GM18858 (cell line): ENCODE measurements around the gene ANKMY2.
A peak's percentile ranks its signal among the peaks of the same experiment; 100 is the strongest.
"Not testable (repeated sequence)": the region's sequence is repeated elsewhere in the genome, so short reads cannot be mapped to it uniquely, and the experiment has no call there.

Source experiments
- ATAC-seq: cut with Tn5 transposase; IDR thresholded peaks from one replicate; pipeline ENCODE4 v1.9.1; 2021; ENCODE audit not compliant: unreplicated experiment

ANKMY2 gene

DNA sequence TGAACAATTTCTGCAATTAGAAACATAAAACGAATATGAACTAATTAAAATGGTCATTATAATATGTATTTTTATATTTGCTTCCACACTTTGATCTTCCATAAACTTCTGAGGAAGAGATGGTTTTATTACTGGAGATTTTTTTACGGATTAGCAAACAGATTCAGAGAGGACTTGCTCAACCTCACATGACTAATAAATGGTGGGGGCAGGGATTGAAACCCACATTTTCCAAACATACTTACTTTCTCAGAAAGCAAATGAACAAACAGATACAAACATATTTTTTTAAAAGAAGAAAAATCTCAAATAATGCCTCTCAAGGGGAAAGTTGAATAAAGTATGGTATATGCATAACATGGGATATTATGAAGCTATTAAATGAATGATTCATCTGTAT lies 18.3 kb downstream of the ANKMY2 start:
- no peak for ATAC-seq

DNA sequence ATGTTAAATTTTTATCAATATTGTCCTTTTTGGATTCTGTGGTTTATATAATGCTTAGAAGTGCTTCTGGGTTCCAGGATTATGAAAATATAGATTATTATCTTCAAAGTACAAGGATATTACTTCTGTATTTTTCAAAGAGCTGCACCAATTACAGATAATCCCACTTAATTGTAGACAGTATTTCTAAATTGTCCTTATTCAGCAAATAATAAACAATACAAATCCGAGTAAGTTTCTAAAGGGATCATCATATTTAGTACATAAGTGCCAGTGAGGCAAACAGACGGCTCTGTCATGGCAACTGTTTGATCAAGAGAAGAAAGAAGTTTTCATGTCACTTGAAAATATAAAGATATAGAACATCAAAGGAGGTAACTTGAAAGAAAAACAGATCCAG lies 19.2 kb downstream of the ANKMY2 start:
- no peak for ATAC-seq

GRCh38 chr7:16619979-16620408 lies 25.6 kb downstream of the ANKMY2 start:
- ATAC-seq, result peak; percentile 93

DNA sequence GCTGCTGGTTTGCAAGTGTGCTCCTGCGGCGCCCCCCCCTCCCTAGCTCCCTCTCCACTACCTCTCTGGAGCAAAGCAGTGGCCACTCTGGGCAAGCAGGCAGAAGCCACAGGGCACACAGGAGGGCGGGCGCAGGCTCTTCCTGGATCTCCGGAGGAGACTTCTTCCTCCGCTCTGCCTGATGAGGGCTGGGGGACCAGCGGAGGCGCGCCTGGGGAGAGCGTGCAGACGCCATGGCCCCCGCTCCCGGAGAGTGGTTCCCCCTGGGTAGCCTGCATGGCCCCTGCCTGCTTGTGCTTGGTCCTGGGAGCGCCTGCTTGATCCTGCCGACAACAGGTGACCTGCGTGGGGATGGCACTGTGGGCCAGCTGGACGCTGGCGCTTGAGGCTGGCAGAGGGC lies 29.0 kb downstream of the ANKMY2 start:
- ATAC-seq, result no peak

- no peak for ATAC-seq
These were observed 29.4 kb downstream of the ANKMY2 start for GRCh38 chr7:16616122-16616521.

GRCh38 chr7:16615228-16615627 lies 30.3 kb downstream of the ANKMY2 start:
- ATAC-seq, result no peak

DNA sequence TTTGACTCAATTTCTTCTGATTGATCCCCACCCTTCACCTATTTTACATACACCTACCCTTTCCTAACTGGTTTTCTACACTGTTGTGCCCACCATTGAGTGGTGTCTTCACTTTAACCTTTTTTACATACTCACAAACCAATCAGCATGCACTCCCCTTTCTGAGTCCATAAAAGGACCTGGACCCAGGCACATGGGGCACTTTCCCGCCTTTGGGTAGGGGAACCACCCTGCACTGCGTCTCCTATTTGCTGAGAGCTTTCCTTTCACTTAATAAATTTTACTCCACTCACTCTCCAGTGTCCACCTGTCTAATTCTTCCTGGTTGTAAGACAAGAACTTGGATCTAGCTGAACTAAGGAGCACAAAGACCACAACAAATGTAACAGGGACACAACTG lies 33.8 kb downstream of the ANKMY2 start:
- no peak for ATAC-seq

DNA sequence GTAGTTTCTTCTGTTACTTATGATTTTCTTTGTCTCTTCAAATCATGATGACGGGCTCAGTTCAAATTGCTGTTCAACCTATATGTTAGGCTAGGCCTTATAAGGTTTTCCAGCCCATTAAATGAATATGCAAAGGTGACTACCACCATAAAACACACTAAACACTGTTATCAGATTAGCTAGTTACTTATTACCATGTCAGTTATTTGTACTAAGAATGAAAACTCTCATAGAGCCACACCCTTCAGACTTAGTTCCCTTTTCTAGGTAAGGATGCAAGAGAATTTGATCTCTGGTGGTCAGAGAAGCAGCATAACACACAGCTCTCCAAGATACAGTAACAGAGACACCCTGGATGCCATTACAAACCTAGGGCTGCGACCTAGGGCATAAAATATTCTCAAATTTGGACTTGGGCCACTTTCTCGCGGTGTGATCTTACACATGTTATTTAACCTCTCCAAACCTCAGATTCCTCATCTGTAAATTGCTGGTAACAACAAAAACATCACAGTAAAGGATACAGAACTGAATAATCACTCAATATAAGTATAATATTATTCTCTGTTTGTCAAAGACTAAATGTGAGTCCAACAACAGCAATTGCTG lies 35.6 kb downstream of the ANKMY2 start:
- peak; percentile 74 for ATAC-seq

DNA sequence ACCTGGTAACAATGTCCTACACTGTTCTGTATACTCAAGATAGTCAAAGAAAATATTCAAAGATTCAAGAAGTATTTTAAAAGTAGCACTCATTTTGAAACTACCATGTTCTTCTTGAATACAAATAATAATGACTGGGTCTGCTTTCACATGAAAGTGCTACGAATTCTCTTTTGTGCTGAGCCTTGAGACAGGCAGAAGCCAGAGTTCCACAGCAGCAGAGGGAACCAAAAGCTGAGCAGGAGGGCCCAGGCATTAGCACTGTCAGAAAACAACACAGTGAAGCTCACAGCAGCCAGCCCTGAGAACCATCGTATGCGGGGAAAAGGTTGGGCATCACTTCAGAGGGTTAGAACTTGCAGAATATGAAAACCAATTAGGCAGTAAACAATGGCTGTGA lies 38.9 kb downstream of the ANKMY2 start:
- ATAC-seq, result no peak

DNA sequence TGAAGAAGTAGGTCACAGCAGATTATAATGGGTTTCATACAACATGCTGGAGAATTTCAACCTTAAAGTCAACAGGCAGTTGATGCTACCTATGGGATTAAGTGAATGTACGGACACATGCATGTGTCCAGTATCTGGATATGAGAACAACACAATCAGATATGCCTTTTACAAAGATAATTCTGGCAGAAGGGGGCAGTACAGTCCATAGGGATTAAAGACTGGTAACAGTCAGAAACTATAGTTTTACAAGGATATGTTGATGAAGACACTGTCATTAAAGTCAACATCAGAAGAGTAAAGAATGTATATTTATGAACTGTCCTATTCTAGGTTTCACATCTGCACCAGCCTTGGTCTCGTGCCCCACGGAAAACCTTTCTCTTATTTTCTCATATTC lies 41.5 kb downstream of the ANKMY2 start:
- ATAC-seq, result no peak

DNA sequence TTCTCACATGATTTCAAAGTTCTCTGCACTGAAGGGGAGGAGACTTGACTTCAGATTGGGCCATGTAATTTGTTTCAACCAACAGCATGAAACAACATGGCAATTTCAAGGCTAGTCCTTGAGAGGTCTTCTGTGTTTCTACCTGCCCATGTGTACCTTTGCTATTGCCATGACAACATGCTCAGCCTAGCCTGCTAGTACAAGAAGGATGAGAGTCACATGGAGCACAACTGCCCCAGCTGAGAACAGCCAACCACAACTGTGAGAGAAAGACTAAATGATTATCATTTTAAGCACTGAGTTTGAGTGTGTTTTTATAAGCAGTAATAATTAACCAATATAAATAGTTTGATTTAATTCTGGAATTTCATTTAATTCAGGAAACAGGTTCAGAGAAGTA lies 41.9 kb downstream of the ANKMY2 start:
- no peak for ATAC-seq

GRCh38 chr7:16599860-16600259 lies 45.7 kb downstream of the ANKMY2 start:
- no peak for ATAC-seq

GRCh38 chr7:16598015-16598414 lies 47.5 kb downstream of the ANKMY2 start:
- no peak for ATAC-seq

- not testable (repeated sequence) for ATAC-seq
These were observed 50.0 kb downstream of the ANKMY2 start for GRCh38 chr7:16595596-16595995.

DNA sequence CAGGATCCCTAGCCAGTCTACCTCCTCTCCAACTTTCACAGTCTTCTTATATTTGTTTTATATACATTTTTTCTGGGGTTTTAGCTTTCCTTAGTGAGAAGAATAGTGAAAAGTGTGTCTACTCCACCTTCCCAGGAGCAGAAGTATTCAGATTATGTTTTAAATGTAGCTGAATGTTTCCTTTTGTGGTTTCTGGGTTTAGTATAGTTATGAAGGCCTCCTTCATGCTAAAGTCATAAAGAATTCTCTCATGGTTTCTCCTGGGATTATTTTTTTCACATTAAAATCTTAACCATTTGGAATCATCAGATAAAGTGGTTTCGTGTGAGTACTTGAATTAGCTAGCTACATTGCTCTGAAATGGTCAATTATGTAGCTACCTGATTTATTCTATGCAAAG lies 50.9 kb downstream of the ANKMY2 start:
- no peak for ATAC-seq

DNA sequence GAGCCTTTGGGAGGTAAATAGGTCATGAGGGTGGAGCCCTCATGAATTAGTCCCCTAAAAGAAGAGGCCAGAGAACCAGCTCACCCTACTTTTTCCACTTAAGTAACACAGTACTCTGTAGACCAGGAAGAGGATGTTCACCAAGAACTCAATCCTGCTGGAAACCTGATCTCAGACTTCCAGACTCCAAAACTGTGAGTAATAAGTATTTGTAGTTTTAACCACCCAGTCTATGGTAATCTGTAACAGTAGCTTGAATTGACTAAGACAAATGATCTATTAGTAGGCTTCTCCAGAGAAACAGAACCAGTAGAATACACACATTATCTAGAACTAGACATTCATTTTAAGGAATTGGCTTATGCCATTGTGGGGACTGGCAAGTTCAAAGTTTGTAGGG lies 51.5 kb downstream of the ANKMY2 start:
- ATAC-seq, result no peak

GRCh38 chr7:16592395-16592794 lies 53.2 kb downstream of the ANKMY2 start:
- no peak for ATAC-seq

- ATAC-seq, result no peak
These were observed 55.1 kb downstream of the ANKMY2 start for GRCh38 chr7:16590424-16590823.

DNA sequence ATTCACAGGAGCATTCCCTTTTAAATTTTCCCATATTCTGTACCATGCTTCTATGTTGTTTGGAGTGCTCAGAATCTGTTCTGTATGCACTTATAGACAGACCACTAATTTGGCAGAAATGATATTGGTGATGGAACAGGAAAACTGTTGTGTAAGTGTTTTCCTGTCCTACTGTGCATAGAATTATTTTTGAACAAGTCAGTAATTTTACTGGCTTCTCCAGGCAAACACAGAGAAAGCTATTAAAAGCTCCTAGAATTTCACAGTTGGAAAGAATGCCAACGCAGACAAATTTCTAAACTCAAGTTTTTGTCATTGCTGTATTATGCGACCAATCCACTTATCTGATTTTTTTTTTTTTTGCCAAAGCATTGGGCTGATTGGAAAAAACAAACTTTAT lies 55.7 kb downstream of the ANKMY2 start:
- ATAC-seq, result no peak

DNA sequence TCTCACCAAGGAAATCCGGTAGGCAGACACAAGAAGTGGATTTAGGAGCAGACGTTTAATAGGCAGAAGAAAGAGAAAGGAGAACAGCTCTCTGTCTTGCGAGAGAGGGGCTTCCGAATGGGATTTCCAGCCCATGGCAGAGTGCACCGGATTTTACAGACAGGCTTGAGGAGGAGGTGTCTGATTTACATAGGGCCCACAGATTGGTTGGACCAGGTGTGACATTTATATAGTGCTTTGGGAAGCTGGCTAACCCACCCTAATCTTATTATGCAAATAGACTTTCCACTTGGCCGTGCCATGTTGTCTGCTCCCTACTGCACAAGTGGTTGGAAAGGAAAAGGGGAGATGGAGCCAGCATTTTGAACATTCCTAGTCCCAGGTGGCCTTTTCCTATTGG lies 57.8 kb downstream of the ANKMY2 start:
- ATAC-seq, result no peak

DNA sequence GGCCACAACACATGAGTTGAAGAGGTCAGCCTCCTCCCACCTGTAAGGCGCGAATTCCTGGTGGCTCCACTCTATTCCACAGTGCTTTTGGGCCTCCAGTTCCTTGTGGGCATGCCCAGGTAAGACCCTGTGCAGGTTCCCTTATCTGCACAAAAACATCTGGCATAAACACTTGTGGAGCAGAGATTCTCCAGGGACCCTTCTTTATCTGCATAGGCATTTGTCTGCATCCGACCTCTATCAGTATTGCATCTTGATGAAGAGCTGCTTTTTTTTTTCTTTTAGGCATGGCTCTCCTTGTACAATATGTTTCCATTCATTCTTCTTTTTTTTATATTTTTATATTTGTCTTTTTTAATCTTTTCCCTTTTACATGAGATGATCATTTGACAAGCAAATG lies 58.4 kb downstream of the ANKMY2 start:
- no peak for ATAC-seq

DNA sequence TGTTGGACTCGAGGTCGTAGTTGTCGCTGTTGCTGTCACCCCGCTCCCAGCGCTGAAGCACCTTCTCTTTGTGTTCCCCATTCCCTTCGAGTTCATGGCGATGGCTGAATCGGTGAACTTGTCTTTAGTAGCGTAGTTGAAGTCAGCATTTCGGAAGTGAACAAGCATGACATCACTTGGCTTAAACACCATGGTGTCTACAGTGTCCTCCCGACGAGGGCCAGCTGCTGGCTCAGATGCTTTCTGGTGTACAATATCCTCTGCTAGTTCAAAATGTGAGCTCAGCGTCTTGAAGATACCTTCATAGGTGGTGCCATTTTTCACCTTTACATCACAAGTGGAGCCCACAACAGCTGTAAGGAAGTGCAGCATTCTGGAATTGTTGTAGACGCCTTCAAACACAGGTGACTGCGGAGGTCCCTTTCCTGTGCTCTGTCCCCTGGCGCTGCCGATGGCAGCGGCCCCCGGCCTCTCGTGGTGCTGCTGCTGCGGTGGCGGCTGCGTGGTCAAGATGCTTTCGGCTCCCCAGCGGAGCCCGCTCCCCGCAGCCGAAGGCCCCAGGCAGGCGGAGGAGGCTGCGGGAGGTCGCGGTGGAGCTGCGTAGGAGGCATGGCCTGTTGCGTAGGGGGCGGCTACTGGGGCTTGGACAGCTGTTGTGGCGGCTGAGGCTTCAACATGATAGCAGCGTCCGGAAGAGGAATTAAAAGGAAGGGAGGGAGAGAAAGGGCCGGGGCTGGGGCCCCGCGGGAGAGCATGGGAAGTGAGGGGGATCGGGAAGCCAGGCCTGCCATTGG lies 59.3 kb downstream of the ANKMY2 start:
- no peak for ATAC-seq

- ATAC-seq, result no peak
These were observed 60.0 kb downstream of the ANKMY2 start for GRCh38 chr7:16585540-16585939.
